Measurements from ENCODE around the gene AMZ2.
"Not testable (repeated sequence)": the region's sequence is repeated elsewhere in the genome, so short reads cannot be mapped to it uniquely, and the experiment has no call there.

The AMZ2 gene

GRCh38 chr17:68200689-68201417 lies 47.0 kb upstream of the AMZ2 start:
- Histone ChIP-seq H3K79me2 (ENCODE audit: control insufficient read depth, insufficient read depth, low read length, poor library complexity) (peaks cover 2% of the 10 kb centered on the region), H3K9ac (ENCODE audit: low read length) (no peak overlapping the region), H2BK5ac (ENCODE audit: low read depth, low read length, poor library complexity) (no peak overlapping the region), H3K14ac (ENCODE audit: low read length) (no peak overlapping the region), H2AK5ac (ENCODE audit: low read length) (no peak overlapping the region), H2AFZ (ENCODE audit: insufficient read depth, low read length, poor library complexity) (no peak overlapping the region), H4K91ac (ENCODE audit: low read depth, low read length) (no peak overlapping the region), H3K4ac (ENCODE audit: low read depth, low read length) (no peak overlapping the region), H3K18ac (ENCODE audit: low read length) (no peak overlapping the region), H3K4me2 (ENCODE audit: low read length) (peak overlapping the region; percentile 55), H3K79me1 (ENCODE audit: low read length) (peaks cover 4% of the 10 kb centered on the region), H2BK120ac (ENCODE audit: insufficient read depth, low read length, poor library complexity) (no peak overlapping the region), H4K8ac (ENCODE audit: low read depth, low read length) (no peak overlapping the region), H2BK12ac (ENCODE audit: low read length) (no peak overlapping the region), H3K4me1 (ENCODE audit: control insufficient read depth in 1 of 2, insufficient read depth in 2 of 2, low read length in 2 of 2) (peaks cover 25 to 28% of the 10 kb centered on the region in 2 experiments), H3K27ac (ENCODE audit: low read depth, low read length) (no peak overlapping the region), H3K27me3 (ENCODE audit: insufficient read depth, low read length) (peaks cover 40% of the 10 kb centered on the region), H3K9me3 (ENCODE audit: insufficient read depth, low read depth, low read length) (peaks cover 15% of the 10 kb centered on the region), H3K23ac (ENCODE audit: low read length) (no peak overlapping the region), H3K36me3 (ENCODE audit: control insufficient read depth in 1 of 2, insufficient read depth in 2 of 2, low read length in 2 of 2) (no peaks in the 10 kb centered on the region), H3K4me3 (ENCODE audit: low read depth, low read length) (no peak overlapping the region), H4K12ac (ENCODE audit: low read depth, low read length) (no peak overlapping the region)
- no CpG with 5 or more reads among the region's 31 CpGs for WGBS (ENCODE audit: extremely low coverage, insufficient coverage, insufficient read length)
- DNase-seq: peak; percentile 66 to 84

- Histone ChIP-seq H3K4me1 (ENCODE audit: control insufficient read depth in 1 of 2, insufficient read depth in 2 of 2, low read length in 2 of 2) (peaks cover 23 to 25% of the 10 kb centered on the region in 2 experiments), H3K9me3 (ENCODE audit: insufficient read depth, low read depth, low read length) (peaks cover 15% of the 10 kb centered on the region), H3K27me3 (ENCODE audit: insufficient read depth, low read length) (peaks cover 40% of the 10 kb centered on the region)
- not testable (repeated sequence) for H3K79me1 ChIP-seq (ENCODE audit: low read length); H3K36me3 ChIP-seq (ENCODE audit: control insufficient read depth in 1 of 2, insufficient read depth in 2 of 2, low read length in 2 of 2); H2BK12ac ChIP-seq (ENCODE audit: low read length); H3K4me2 ChIP-seq (ENCODE audit: low read length); H4K8ac ChIP-seq (ENCODE audit: low read depth, low read length); H3K14ac ChIP-seq (ENCODE audit: low read length); DNase-seq; H2BK5ac ChIP-seq (ENCODE audit: low read depth, low read length, poor library complexity); H2BK120ac ChIP-seq (ENCODE audit: insufficient read depth, low read length, poor library complexity); H3K18ac ChIP-seq (ENCODE audit: low read length); H2AK5ac ChIP-seq (ENCODE audit: low read length); H4K12ac ChIP-seq (ENCODE audit: low read depth, low read length); H3K4me3 ChIP-seq (ENCODE audit: low read depth, low read length); H3K79me2 ChIP-seq (ENCODE audit: control insufficient read depth, insufficient read depth, low read length, poor library complexity); H3K27ac ChIP-seq (ENCODE audit: low read depth, low read length); H2AFZ ChIP-seq (ENCODE audit: insufficient read depth, low read length, poor library complexity); H3K23ac ChIP-seq (ENCODE audit: low read length); H3K4ac ChIP-seq (ENCODE audit: low read depth, low read length); H3K9ac ChIP-seq (ENCODE audit: low read length); H4K91ac ChIP-seq (ENCODE audit: low read depth, low read length)
- no CpG with 5 or more reads among the region's 3 CpGs for WGBS (ENCODE audit: extremely low coverage, insufficient coverage, insufficient read length)
These were observed 46.4 kb upstream of the AMZ2 start for GRCh38 chr17:68201418-68201771.

GRCh38 chr17:68202321-68202720 lies 45.5 kb upstream of the AMZ2 start:
- H3K79me2 ChIP-seq (ENCODE audit: control insufficient read depth, insufficient read depth, low read length, poor library complexity); H2AFZ ChIP-seq (ENCODE audit: insufficient read depth, low read length, poor library complexity); H2BK5ac ChIP-seq (ENCODE audit: low read depth, low read length, poor library complexity); H2AK5ac ChIP-seq (ENCODE audit: low read length); H4K91ac ChIP-seq (ENCODE audit: low read depth, low read length); H3K27ac ChIP-seq (ENCODE audit: low read depth, low read length); H3K4me2 ChIP-seq (ENCODE audit: low read length); H3K9ac ChIP-seq (ENCODE audit: low read length); H2BK120ac ChIP-seq (ENCODE audit: insufficient read depth, low read length, poor library complexity); H3K36me3 ChIP-seq (ENCODE audit: control insufficient read depth in 1 of 2, insufficient read depth in 2 of 2, low read length in 2 of 2); H4K8ac ChIP-seq (ENCODE audit: low read depth, low read length); H2BK12ac ChIP-seq (ENCODE audit: low read length); H3K4me3 ChIP-seq (ENCODE audit: low read depth, low read length); H3K79me1 ChIP-seq (ENCODE audit: low read length); H3K18ac ChIP-seq (ENCODE audit: low read length); H4K12ac ChIP-seq (ENCODE audit: low read depth, low read length); DNase-seq; H3K14ac ChIP-seq (ENCODE audit: low read length); H3K23ac ChIP-seq (ENCODE audit: low read length); H3K4ac ChIP-seq (ENCODE audit: low read depth, low read length): not testable (repeated sequence)
- Histone ChIP-seq H3K4me1 (ENCODE audit: control insufficient read depth in 1 of 2, insufficient read depth in 2 of 2, low read length in 2 of 2) (peaks cover 16 to 18% of the 10 kb centered on the region in 2 experiments), H3K9me3 (ENCODE audit: insufficient read depth, low read depth, low read length) (peaks cover 15% of the 10 kb centered on the region), H3K27me3 (ENCODE audit: insufficient read depth, low read length) (peaks cover 31% of the 10 kb centered on the region)
- WGBS (ENCODE audit: extremely low coverage, insufficient coverage, insufficient read length): no CpG with 5 or more reads among the region's 2 CpGs

GRCh38 chr17:68204736-68205135 lies 43.1 kb upstream of the AMZ2 start:
- WGBS (ENCODE audit: extremely low coverage, insufficient coverage, insufficient read length): no CpG with 5 or more reads among the region's 22 CpGs
- H3K4me2 ChIP-seq (ENCODE audit: low read length): peak overlapping the region; percentile 82
- H3K27ac ChIP-seq (ENCODE audit: low read depth, low read length): no peak overlapping the region
- no peak overlapping the region for H3K23ac ChIP-seq (ENCODE audit: low read length)
- no peak overlapping the region for H3K9ac ChIP-seq (ENCODE audit: low read length)
- H3K18ac ChIP-seq (ENCODE audit: low read length): no peak overlapping the region
- no peak overlapping the region for H2AK5ac ChIP-seq (ENCODE audit: low read length)
- H2AFZ ChIP-seq (ENCODE audit: insufficient read depth, low read length, poor library complexity): peak overlapping the region; percentile 66
- no peak overlapping the region for H4K91ac ChIP-seq (ENCODE audit: low read depth, low read length)
- H3K79me2 ChIP-seq (ENCODE audit: control insufficient read depth, insufficient read depth, low read length, poor library complexity): peaks cover 2% of the 10 kb centered on the region
- H2BK12ac ChIP-seq (ENCODE audit: low read length): no peak overlapping the region
- H4K12ac ChIP-seq (ENCODE audit: low read depth, low read length): no peak overlapping the region
- no peak overlapping the region for H4K8ac ChIP-seq (ENCODE audit: low read depth, low read length)
- no peaks in the 10 kb centered on the region for H3K4me1 ChIP-seq (ENCODE audit: control insufficient read depth in 1 of 2, insufficient read depth in 2 of 2, low read length in 2 of 2)
- H2BK120ac ChIP-seq (ENCODE audit: insufficient read depth, low read length, poor library complexity): no peak overlapping the region
- no peak overlapping the region for H3K14ac ChIP-seq (ENCODE audit: low read length)
- H3K79me1 ChIP-seq (ENCODE audit: low read length): peaks cover 6% of the 10 kb centered on the region
- peaks cover 8% of the 10 kb centered on the region for H3K27me3 ChIP-seq (ENCODE audit: insufficient read depth, low read length)
- peaks cover 2% of the 10 kb centered on the region for H3K9me3 ChIP-seq (ENCODE audit: insufficient read depth, low read depth, low read length)
- peaks cover 2% of the 10 kb centered on the region in 2 experiments for H3K36me3 ChIP-seq (ENCODE audit: control insufficient read depth in 1 of 2, insufficient read depth in 2 of 2, low read length in 2 of 2)
- no peak overlapping the region for H2BK5ac ChIP-seq (ENCODE audit: low read depth, low read length, poor library complexity)
- H3K4me3 ChIP-seq (ENCODE audit: low read depth, low read length): peak overlapping the region; percentile 93
- peak in 1 of 2 donors; percentile 34 for DNase-seq
- no peak overlapping the region for H3K4ac ChIP-seq (ENCODE audit: low read depth, low read length)
